Esophagus squamous epithelium (tissue), 5 donors: ENCODE measurements around the gene PTAFR. TPM values are rescaled to one million over a fixed set of nuclear protein-coding genes. Genes with fewer than 3 reads are reported as not detected.
A peak's percentile ranks its signal among the peaks of the same experiment; 100 is the strongest.

Experiments
- DNase-seq: peaks from one replicate; lab custom pipeline; 2025; lab: John Stamatoyannopoulos, UW
- H3K27ac ChIP-seq, 4 donors: fragments of 200-600 bp; sonication (generic); one replicate each; pipeline ENCODE4 v1.5.1; 2016 to 2019; ENCODE audit warnings: mild to moderate bottlenecking in 1 of 4
- H3K27me3 ChIP-seq, 4 donors: fragments of 200-600 bp; sonication (generic); 1 replicate in 3 of 4; 2 replicates in 1 of 4; pipeline versions ENCODE4 v1.5.1 to v1.6.0; 2017 to 2021; ENCODE audit warnings: antibody characterized with exemption in 1 of 4
- H3K36me3 ChIP-seq, 3 donors: fragments of 200-600 bp; sonication (generic); one replicate each; pipeline ENCODE4 v1.5.1; 2016 to 2019
- H3K4me1 ChIP-seq, 3 donors: fragments of 200-600 bp; sonication (generic); one replicate each; pipeline ENCODE4 v1.5.1; 2017 to 2019
- H3K4me3 ChIP-seq, 4 donors: fragments of 200-600 bp; sonication (generic); 1 replicate in 3 of 4; 2 replicates in 1 of 4; pipeline ENCODE4 v1.5.1; 2016 to 2019; ENCODE audit warnings: mild to moderate bottlenecking in 2 of 4, moderate library complexity in 1 of 4
- H3K9me3 ChIP-seq, 3 donors: fragments of 200-600 bp; sonication (generic); one replicate each; pipeline ENCODE4 v1.5.1; 2016 to 2019
- POLR2A ChIP-seq, 4 donors: fragments of 450-650 bp; IDR thresholded peaks; one replicate each; pipeline ENCODE4 v1.6.1; 2017; ENCODE audit warnings: antibody characterized with exemption in 4 of 4, mild to moderate bottlenecking in 4 of 4, moderate library complexity in 3 of 4
- WGBS, 2 donors: methylation state at CpG; one replicate each; pipeline ENCODE4 v1.1.5; 2018; 5-methylcytosine and 5-hydroxymethylcytosine counted together
- intact Hi-C: fragments of 100-400 bp; cut with DNase I; formaldehyde crosslinking; loops from one replicate; pipeline ENCODE4 v1.15.0; 2022
- total RNA-seq, 4 donors: library from RNA; depleted of rRNA; stranded (reverse); fragments of >200 nt; gene quantifications; one replicate each; pipeline ENCODE4 v1.1.0, GENCODE V29; 2016
- TF ChIP-seq, protein P1 (sequence below), 6 experiments: fragments of 450-650 bp in 4 of 6; fragments of 200-600 bp in 2 of 6; sonication (generic) in 2 of 6; IDR thresholded peaks; one replicate each; pipeline ENCODE4 v1.5.1; 2016 to 2019; ENCODE audit warnings: antibody characterized with exemption in 6 of 6, mild to moderate bottlenecking in 4 of 6, moderate library complexity in 4 of 6
- donor health status: DM: yes; HTN: yes; CAD: no.

The PTAFR gene
- total RNA-seq, 4 donors from 2014 or later: 2.7 to 12.8 (median 8.9) TPM

DNA sequence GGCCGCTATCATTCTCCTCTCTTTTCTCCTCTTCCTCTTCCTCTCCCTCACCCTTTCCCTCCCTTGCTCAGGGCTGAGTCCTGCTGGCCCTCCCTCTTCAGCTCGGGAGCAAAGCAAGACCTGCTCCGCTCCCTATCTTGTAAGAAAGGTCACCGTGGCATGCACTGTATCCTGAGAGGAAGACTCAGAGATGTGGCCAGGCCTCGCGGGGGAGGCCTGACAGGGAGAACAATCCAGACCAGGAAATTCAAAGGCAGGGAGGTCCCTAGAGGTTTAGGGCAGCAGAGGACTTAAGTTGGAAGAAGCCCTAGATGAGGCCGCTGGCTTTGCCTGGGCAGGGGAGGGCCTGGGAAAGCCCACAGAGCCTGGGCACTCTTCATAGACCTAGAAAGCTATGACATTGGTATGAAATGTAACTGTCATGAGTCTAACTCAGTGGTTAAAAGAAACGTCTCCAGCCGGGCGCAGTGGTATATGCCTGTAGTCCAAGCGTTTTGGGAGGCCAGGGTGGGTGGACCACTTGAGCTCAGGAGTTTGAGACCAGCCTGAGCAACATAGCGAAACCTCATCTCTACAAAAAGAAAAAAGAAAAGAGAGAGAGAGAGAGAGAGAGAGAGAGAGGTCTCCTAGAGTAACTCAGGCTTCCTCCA, 14.6 kb upstream of the PTAFR start:
- 68 to 77% methylated on average over 8 to 9 of the region's 12 CpGs for WGBS, 2 donors
- TF ChIP-seq, protein P1, sequence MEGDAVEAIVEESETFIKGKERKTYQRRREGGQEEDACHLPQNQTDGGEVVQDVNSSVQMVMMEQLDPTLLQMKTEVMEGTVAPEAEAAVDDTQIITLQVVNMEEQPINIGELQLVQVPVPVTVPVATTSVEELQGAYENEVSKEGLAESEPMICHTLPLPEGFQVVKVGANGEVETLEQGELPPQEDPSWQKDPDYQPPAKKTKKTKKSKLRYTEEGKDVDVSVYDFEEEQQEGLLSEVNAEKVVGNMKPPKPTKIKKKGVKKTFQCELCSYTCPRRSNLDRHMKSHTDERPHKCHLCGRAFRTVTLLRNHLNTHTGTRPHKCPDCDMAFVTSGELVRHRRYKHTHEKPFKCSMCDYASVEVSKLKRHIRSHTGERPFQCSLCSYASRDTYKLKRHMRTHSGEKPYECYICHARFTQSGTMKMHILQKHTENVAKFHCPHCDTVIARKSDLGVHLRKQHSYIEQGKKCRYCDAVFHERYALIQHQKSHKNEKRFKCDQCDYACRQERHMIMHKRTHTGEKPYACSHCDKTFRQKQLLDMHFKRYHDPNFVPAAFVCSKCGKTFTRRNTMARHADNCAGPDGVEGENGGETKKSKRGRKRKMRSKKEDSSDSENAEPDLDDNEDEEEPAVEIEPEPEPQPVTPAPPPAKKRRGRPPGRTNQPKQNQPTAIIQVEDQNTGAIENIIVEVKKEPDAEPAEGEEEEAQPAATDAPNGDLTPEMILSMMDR (IDR thresholded peaks at IDR 0.05): no peak
- TF ChIP-seq POLR2A (IDR thresholded peaks at IDR 0.05): no peak
- H3K36me3 ChIP-seq: no peaks in the 10 kb centered on the region
- intact Hi-C loops: no loop called here
- peak overlapping the region in 1 of 4 donors; percentile 1 for H3K4me3 ChIP-seq
- DNase-seq: no peak
- peaks cover 9 to 51% (median 16%) of the 10 kb centered on the region in 3 donors for H3K4me1 ChIP-seq
- H3K27ac ChIP-seq: peak overlapping the region in 2 of 4 donors; percentile 8 to 46
- H3K27me3 ChIP-seq: no peaks in the 10 kb centered on the region
- H3K9me3 ChIP-seq: no peaks in the 10 kb centered on the region

GRCh38 chr1:28190337-28190979, 14.0 kb upstream of the PTAFR start:
- Histone ChIP-seq H3K4me1 (peaks cover 9 to 48% (median 16%) of the 10 kb centered on the region in 3 donors), H3K27me3 (no peaks in the 10 kb centered on the region), H3K36me3 (no peaks in the 10 kb centered on the region), H3K4me3 (peak overlapping the region in 1 of 4 donors; percentile 1), H3K27ac (peak overlapping the region in 2 of 4 donors; percentile 8 to 46), H3K9me3 (no peaks in the 10 kb centered on the region)
- 37 to 50% methylated on average over 3 of the region's 3 CpGs for WGBS, 2 donors
- no peak for TF ChIP-seq POLR2A (IDR thresholded peaks at IDR 0.05)
- TF ChIP-seq, protein P1 (IDR thresholded peaks at IDR 0.05): no peak
- intact Hi-C loops: no loop called here
- DNase-seq: no peak

GRCh38 chr1:28185071-28185470, 8.6 kb upstream of the PTAFR start:
- Histone ChIP-seq H3K9me3 (no peaks in the 10 kb centered on the region), H3K27me3 (no peaks in the 10 kb centered on the region), H3K36me3 (no peaks in the 10 kb centered on the region), H3K4me3 (no peak overlapping the region), H3K27ac (no peak overlapping the region), H3K4me1 (no peaks in the 10 kb centered on the region)
- WGBS, 2 donors: 100% methylated on average over 1 of the region's 1 CpG
- no peak for TF ChIP-seq POLR2A (IDR thresholded peaks at IDR 0.05)
- TF ChIP-seq, protein P1 (IDR thresholded peaks at IDR 0.05): no peak
- intact Hi-C loops: no loop called here
- no peak for DNase-seq

DNA sequence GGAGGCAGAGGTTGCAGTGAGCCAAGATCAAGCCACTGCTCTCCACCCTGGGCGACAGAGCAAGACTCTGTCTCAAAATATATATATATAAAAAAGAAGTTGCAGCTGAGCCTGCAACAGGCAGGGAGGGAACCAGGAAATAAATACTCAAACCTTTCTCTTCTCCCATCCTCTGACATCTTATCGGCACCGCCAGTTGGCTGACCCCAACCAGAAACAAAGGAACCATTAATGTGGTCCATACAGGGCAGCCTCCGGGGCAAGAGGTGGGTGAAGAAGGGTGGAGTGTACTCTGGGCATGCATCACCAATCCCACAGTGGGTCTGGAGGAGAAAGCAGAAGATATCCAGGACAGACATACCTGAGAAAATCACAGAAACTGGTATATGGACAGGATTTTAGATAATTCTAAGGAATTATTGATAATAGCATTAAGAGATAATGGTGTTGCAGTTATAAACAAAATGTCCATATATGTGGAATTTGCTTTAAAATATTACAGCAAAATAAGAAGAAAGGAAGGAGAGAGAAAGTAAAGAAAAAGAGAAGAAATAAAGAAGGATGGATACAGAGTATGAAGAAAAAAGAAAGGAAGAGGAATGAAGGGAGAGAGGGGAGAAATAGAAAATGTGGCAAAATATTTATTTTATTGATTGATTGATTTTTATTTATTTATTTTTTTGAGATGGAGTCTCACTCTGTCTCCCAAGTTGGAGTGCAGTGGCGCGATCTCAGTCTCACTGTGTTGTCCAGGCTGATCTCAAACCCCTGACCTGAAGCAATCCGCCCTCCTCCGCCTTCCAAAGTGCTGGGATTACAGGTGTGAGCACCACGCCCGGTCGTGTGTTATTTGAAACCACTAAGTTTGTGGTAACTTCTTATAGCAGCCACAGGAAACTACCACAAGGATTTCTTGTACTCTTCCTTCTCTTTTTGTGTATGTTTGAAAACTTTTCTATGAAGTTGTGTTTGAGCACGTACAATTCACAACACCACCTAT, 4.1 kb upstream of the PTAFR start:
- no peak overlapping the region for H3K27ac ChIP-seq
- no peak for TF ChIP-seq POLR2A (IDR thresholded peaks at IDR 0.05)
- TF ChIP-seq, protein P1 (IDR thresholded peaks at IDR 0.05): no peak
- peaks cover 0 to 3% (median 0%) of the 10 kb centered on the region in 3 donors for H3K4me1 ChIP-seq
- intact Hi-C loops: no loop called here
- no peak overlapping the region for H3K4me3 ChIP-seq
- no peaks in the 10 kb centered on the region for H3K27me3 ChIP-seq
- DNase-seq: no peak
- H3K36me3 ChIP-seq: no peaks in the 10 kb centered on the region
- 68 to 80% methylated on average over 12 of the region's 12 CpGs for WGBS, 2 donors
- H3K9me3 ChIP-seq: no peaks in the 10 kb centered on the region
